Right lobe of liver (tissue), 4 donors: ENCODE results near the gene KCNA2.

Source experiments
- CTCF ChIP-seq, 4 donors: fragments of 200-600 bp in 3 of 4; fragments of 450-650 bp in 1 of 4; IDR thresholded peaks; one replicate each; pipeline versions ENCODE4 v1.5.1 to v1.8.0; 2016 to 2022; ENCODE audit warnings: antibody characterized with exemption in 4 of 4, mild to moderate bottlenecking in 2 of 4
- POLR2A ChIP-seq: fragments of 450-650 bp; IDR thresholded peaks from one replicate; pipeline ENCODE4 v1.6.1; 2017; ENCODE audit warnings: antibody characterized with exemption, mild to moderate bottlenecking
- donor health status: DM: no; HTN: no; CAD: no.
- donor health status: DM: no; HTN: no; CAD: no.
- donor health status: DM: no; HTN: yes; CAD: no.

GRCh38 chr1:110617589-110617988 lies 11.4 kb upstream of the KCNA2 start:
- TF ChIP-seq CTCF (IDR thresholded peaks at IDR 0.05) (no peak), POLR2A (no peak)
